Measurements from ENCODE around the gene PAM. TPM values are rescaled to one million over a fixed set of nuclear protein-coding genes. Genes with fewer than 3 reads are reported as not detected.

PAM gene
- total and polyA plus RNA-seq, 2 donors from 2014 or later, result 158 to 293 TPM

DNA sequence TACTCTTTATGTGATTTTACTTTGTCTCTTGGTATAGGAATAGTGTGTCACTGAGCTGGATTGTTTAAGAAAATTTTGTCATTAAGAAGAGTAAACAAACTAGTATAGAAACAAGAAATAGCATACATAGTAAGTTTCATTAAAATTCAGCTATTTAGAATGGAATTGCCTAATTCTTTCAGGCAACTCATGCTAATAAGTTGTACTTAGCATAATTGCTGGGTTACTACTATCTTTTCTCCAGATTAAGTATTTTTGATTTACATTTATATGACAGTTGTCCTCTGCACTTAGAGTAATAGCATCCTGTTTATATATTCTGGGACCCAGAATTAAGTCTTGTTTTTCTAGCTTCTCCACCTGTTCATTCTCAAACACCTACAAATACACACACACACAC, 85.9 kb downstream of the PAM start:
- DNase-seq (no peak), FAIRE-seq (peak; percentile 35)
- Histone ChIP-seq H3K36me3 (ENCODE audit: control insufficient read depth in 2 of 3, insufficient read depth in 3 of 3, low read length in 3 of 3) (no peaks in the 10 kb centered on the region), H3K4me3 (ENCODE audit: low read length in 3 of 3) (no peak overlapping the region), H3K27me3 (ENCODE audit: control insufficient read depth, insufficient read depth, low read length) (no peaks in the 10 kb centered on the region), H3K9ac (ENCODE audit: low read length in 3 of 3) (no peak overlapping the region), H3K9me3 (ENCODE audit: control insufficient read depth in 2 of 3, insufficient read depth in 1 of 3, low read length in 3 of 3) (no peaks in the 10 kb centered on the region), H3K4me1 (ENCODE audit: control insufficient read depth in 2 of 3, insufficient read depth in 2 of 3, low read depth in 1 of 3, low read length in 3 of 3) (no peaks in the 10 kb centered on the region), H3K27ac (ENCODE audit: low read depth in 2 of 2, low read length in 2 of 2) (no peak overlapping the region)
- TF ChIP-seq, protein P1, sequence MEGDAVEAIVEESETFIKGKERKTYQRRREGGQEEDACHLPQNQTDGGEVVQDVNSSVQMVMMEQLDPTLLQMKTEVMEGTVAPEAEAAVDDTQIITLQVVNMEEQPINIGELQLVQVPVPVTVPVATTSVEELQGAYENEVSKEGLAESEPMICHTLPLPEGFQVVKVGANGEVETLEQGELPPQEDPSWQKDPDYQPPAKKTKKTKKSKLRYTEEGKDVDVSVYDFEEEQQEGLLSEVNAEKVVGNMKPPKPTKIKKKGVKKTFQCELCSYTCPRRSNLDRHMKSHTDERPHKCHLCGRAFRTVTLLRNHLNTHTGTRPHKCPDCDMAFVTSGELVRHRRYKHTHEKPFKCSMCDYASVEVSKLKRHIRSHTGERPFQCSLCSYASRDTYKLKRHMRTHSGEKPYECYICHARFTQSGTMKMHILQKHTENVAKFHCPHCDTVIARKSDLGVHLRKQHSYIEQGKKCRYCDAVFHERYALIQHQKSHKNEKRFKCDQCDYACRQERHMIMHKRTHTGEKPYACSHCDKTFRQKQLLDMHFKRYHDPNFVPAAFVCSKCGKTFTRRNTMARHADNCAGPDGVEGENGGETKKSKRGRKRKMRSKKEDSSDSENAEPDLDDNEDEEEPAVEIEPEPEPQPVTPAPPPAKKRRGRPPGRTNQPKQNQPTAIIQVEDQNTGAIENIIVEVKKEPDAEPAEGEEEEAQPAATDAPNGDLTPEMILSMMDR (IDR thresholded peaks at IDR 0.05; ENCODE audit: borderline replicate concordance, extremely low read depth, insufficient read depth), result no peak
- intact Hi-C loops (cut with DNase I), result no loop called here

DNA sequence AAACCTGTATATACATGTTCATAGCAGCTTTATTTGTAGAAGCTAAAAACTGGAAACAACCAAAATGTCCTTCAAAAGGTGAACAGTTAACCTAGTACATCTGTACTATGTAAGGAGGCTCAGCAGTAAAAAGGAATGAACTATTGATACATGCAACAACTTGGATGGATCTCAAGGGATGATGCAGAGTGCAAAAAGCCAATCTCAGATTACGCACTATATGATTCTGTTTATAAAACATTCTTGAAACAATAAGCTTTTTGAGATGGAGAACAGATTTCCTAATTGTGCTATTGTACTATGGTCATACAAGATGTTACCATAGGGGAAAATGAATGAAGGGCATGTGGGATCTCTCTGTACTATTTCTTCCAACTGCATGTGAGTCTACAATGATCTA, 88.9 kb downstream of the PAM start:
- no peak for FAIRE-seq
- intact Hi-C loops (cut with DNase I), result no loop called here

DNA sequence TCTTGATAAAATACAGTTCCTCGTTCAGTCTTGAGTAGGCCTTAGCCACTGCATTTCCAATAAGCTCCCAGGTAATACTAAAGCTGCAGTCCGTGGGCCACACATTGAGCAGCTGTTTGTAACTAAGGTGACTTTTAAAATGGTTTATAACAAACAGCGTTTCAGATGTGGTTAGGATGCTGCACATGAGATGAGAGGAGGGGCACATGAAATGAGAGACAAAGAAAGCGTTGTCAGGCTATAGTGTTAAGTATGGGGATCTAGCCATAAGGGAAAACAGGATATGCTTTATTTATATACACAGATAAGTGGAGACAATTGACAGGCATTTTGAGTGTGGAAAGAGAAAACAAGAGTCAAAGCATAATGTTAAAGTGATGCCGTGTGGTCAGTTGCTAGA, 89.9 kb downstream of the PAM start:
- DNase-seq (peak in 2 of 5 donors; percentile 12 to 34), FAIRE-seq (no peak)
- Histone ChIP-seq H3K27ac (ENCODE audit: low read depth in 2 of 2, low read length in 2 of 2) (no peak overlapping the region), H3K9me3 (ENCODE audit: control insufficient read depth in 2 of 3, insufficient read depth in 1 of 3, low read length in 3 of 3) (no peaks in the 10 kb centered on the region), H3K4me1 (ENCODE audit: control insufficient read depth in 2 of 3, insufficient read depth in 2 of 3, low read depth in 1 of 3, low read length in 3 of 3) (no peaks in the 10 kb centered on the region), H3K36me3 (ENCODE audit: control insufficient read depth in 2 of 3, insufficient read depth in 3 of 3, low read length in 3 of 3) (no peaks in the 10 kb centered on the region), H3K9ac (ENCODE audit: low read length in 3 of 3) (no peak overlapping the region), H3K4me3 (ENCODE audit: low read length in 3 of 3) (no peak overlapping the region), H3K27me3 (ENCODE audit: control insufficient read depth, insufficient read depth, low read length) (no peaks in the 10 kb centered on the region)
- intact Hi-C loops (cut with DNase I), result no loop called here
- TF ChIP-seq, protein P1 (IDR thresholded peaks at IDR 0.05; ENCODE audit: borderline replicate concordance, extremely low read depth, insufficient read depth), result no peak

More for the DNA sequence above, 88.9 kb downstream of the PAM start:
- Histone ChIP-seq H3K9me3 (ENCODE audit: control insufficient read depth in 2 of 3, insufficient read depth in 1 of 3, low read length in 3 of 3) (no peaks in the 10 kb centered on the region), H3K27ac (ENCODE audit: low read depth in 2 of 2, low read length in 2 of 2) (no peak overlapping the region), H3K36me3 (ENCODE audit: control insufficient read depth in 2 of 3, insufficient read depth in 3 of 3, low read length in 3 of 3) (no peaks in the 10 kb centered on the region), H3K4me1 (ENCODE audit: control insufficient read depth in 2 of 3, insufficient read depth in 2 of 3, low read depth in 1 of 3, low read length in 3 of 3) (no peaks in the 10 kb centered on the region), H3K9ac (ENCODE audit: low read length in 3 of 3) (no peak overlapping the region), H3K4me3 (ENCODE audit: low read length in 3 of 3) (no peak overlapping the region), H3K27me3 (ENCODE audit: control insufficient read depth, insufficient read depth, low read length) (no peaks in the 10 kb centered on the region)
- DNase-seq, result no peak
- TF ChIP-seq, protein P1 (IDR thresholded peaks at IDR 0.05; ENCODE audit: borderline replicate concordance, extremely low read depth, insufficient read depth), result no peak

DNA sequence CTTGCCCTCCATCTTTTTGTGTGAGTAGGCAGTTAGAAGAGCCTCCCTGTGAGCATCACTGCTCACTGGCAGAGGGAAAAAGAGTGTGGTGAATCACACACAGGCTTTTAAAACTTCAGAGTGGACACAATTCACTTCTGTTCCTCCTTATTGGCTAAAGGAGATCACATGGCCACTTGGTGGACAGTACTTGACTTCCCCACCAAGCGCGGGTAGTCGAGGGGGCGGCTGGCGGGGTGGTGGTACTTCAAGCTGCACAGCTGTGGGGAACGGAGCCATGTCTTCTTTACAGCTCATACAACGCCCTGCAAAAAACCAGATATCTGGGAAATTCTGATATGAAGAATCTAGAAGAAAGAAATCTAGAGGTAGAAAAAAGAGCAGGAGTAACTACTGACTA, 95.4 kb downstream of the PAM start:
- no peak overlapping the region for H3K4me3 ChIP-seq (ENCODE audit: low read length in 3 of 3)
- H3K9me3 ChIP-seq (ENCODE audit: control insufficient read depth in 2 of 3, insufficient read depth in 1 of 3, low read length in 3 of 3), result no peaks in the 10 kb centered on the region
- intact Hi-C loops (cut with DNase I), result no loop called here
- H3K36me3 ChIP-seq (ENCODE audit: control insufficient read depth in 2 of 3, insufficient read depth in 3 of 3, low read length in 3 of 3), result no peaks in the 10 kb centered on the region
- no peak overlapping the region for H3K27ac ChIP-seq (ENCODE audit: low read depth in 2 of 2, low read length in 2 of 2)
- no peaks in the 10 kb centered on the region for H3K4me1 ChIP-seq (ENCODE audit: control insufficient read depth in 2 of 3, insufficient read depth in 2 of 3, low read depth in 1 of 3, low read length in 3 of 3)
- H3K27me3 ChIP-seq (ENCODE audit: control insufficient read depth, insufficient read depth, low read length), result no peaks in the 10 kb centered on the region
- no peak for FAIRE-seq
- no peak for DNase-seq
- H3K9ac ChIP-seq (ENCODE audit: low read length in 3 of 3), result no peak overlapping the region
- TF ChIP-seq, protein P1 (IDR thresholded peaks at IDR 0.05; ENCODE audit: borderline replicate concordance, extremely low read depth, insufficient read depth), result no peak

Data from kidney (tissue), 14 donors.